GM18867 (cell line): ENCODE data around the gene FAM83E.

Experiments used
- ATAC-seq: cut with Tn5 transposase; IDR thresholded peaks from one replicate; pipeline ENCODE4 v1.9.1; 2021; ENCODE audit warnings: mild to moderate bottlenecking, moderate library complexity; ENCODE audit not compliant: unreplicated experiment

Gene FAM83E

DNA sequence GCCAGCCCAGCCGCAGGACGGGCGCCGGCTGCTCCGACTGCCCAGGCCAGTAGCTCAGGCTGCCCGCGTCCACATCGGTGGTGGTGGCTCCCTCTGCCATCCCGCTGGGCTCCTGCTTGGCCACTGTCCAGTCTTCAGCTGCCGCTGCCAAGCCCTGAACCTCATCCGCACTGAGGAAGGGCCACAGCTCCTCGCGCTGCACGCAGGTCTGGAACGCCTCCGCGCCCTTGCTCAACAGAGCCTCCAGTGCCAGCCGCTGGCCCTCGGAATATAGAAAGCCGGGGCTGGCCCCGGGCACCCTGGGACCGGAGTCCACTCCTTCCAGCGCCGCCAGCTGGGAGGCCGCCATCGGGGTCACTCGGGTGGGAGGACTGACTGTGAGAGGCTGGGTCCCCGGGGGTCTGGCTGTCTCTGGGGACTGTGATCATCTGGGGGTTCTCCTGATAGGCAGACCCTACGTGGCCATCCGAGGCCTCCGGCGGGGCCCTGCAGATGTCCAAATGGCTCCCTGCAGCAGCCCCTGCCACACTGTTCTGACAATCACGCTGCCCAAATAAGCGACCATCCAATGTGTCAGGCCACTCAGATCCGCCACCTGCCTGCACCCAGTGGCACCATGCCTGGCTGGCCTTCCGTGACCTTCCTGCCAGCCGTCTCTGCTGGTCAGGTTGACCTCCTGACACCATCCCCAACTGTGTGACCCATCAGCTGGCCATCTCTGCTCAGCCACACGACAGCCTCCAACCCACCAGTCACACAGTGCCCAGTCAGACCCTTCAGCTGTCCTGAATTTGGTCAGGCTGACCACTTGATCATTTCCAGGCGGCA, 1.6 kb downstream of the FAM83E start:
- no peak for ATAC-seq

DNA sequence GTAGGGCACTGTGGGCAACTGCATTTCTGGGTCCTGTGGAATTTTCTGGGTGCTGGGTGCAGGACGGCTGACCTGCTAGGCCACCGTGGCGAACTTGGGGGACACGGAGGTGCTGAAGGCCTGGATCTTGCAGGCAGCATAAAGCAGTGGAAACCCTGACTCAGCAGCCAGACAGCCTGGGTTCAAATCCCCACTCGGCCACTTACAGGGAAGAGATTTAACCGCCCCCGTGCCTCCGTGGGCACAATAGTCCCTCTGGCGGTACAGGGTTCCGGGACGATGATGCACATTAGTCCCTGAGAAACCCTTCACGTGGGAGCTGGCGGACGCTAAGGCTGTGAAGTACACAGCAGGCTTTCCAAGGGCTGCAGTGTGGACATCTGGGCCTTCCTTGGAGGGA, 3.0 kb downstream of the FAM83E start:
- ATAC-seq = no peak

DNA sequence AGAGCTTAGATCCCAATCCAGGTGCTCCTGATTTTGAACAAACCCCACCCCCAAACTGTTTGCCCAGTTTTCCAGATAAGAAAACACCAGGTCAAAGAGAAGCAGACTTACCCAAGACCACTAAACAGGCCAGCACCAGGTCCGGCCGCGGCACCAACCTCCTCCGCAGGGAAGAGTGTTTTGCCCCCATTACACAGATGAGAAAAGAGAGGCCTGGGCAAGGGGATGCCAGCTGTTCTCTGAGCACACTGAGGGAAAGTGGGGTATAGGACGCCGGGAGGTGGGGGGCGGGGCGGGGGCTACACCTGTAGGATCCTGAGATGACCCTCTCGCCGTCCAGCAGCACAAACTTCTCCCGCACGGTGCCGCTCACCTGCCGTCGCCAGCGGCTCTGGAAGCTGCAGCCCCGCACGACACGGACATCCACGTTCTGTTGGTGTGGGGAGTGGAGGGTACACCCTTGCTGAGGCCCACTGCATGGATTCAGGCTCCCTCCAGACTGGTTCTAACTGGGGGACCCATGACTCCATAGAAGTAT, 5.2 kb downstream of the FAM83E start:
- ATAC-seq = no peak

DNA sequence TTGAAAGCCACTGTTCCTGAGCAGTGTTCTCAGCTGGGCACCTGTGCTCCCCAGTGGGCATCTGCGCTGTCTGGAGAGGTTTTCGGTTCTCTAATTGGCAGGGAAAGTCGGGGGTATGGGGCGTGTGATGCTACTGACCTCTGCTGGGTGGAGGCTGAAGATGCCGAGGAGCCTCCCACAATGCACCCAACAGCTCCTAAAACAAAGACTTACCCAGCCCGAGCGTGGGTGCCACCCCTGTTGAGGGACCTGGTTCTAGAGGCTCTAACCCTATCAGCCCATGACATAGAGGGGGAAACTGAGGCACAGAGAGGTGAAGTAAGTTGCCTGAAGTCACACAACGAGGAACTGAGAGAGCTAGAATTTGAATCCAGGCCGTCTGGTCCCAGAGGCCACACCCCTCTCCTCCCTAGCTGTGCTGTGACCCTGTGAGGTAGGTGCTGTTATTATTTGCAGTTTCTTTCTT, 6.0 kb downstream of the FAM83E start:
- peak; percentile 60 for ATAC-seq

DNA sequence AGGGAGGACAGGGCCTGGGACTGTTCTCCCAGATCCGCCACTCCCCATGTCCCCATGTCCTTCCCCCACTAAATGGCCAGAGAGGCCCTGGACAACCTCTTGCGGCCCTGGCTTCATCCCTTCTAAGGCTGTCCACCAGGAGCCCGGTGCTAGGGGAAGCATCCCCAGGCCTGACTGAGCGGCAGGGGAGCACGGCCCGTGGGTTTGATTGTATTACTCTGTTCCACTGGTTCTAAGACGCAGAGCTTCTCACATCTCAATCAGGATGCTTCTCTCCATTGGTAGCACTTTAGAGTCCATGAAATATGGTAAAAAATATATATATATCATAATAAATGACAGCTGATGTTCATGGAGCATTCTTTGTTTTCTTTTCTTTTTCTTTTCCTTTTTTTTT, 7.5 kb downstream of the FAM83E start:
- ATAC-seq = no peak

DNA sequence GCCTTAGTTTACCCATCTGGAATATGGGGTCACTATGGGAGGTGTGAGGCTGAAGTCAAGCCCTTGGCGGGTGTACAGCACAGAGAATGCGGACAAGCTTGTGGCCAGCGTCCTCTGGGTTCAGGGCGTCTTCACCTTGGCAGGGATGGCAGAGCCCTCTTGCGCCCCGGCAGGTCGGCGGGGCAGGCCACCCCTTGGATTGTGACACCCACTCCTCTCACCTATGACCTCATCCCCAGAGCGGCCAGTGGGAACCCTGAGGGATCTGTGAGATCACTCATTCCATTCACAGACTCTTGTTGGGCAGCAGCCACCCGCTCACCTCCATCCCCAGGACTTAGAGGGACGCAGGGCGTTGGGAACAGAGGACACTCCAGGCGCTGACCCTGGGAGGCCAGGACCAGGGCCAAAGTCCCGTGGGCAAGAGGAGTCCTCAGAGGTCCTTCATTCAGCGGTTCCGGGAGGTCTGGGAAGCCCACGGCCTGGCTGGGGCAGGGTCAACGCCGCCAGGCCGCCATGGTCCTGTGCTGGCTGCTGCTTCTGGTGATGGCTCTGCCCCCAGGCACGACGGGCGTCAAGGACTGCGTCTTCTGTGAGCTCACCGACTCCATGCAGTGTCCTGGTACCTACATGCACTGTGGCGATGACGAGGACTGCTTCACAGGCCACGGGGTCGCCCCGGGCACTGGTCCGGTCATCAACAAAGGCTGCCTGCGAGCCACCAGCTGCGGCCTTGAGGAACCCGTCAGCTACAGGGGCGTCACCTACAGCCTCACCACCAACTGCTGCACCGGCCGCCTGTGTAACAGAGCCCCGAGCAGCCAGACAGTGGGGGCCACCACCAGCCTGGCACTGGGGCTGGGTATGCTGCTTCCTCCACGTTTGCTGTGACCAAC, 8.2 kb downstream of the FAM83E start, which contains the start of gene SPACA4:
SPACA4 (plus strand) TSS at position 280 of the 896 bp plus-strand sequence; CDS start at position 517, 237 bp downstream.
- ATAC-seq = no peak

DNA sequence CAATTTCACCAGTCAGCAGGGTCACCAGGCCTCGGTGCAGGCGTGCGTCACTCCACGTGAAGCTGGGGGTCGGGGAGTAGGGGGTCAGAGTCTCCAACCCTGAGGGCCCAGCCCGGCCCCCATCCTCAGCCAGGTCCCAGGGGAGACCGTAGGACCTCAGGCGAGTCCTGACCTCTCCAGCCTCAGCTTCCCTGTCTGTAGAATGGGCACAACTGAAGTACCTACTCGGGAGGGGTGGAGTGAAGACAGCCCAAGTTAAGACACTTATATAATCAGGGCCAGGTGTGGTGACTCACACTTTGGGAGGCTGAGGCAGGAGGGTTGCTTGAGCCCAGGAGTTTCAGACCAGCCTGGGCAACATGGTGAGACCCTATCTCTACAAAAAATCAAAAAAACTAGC, 11.0 kb downstream of the FAM83E start:
- no peak for ATAC-seq

DNA sequence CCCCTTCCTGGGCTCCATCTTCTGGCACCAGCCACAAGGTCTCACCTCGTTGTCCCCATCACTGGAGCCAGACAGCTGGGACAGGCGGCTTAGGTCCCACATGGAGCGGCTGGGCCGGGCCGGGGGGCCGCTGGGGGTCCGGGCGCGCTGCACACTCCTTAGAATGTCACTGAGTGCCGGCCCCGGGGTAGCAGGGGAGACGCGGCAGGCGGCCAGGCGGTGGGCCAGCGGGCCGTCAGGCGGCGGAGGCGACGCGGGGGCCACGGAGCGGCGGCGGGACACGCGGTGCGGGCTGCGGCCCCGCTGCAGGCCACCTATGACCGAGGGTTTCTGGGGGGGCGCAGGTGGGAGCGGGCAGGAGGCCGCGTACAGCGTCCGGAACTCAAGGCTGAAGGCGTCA, 11.4 kb downstream of the FAM83E start:
- no peak for ATAC-seq

DNA sequence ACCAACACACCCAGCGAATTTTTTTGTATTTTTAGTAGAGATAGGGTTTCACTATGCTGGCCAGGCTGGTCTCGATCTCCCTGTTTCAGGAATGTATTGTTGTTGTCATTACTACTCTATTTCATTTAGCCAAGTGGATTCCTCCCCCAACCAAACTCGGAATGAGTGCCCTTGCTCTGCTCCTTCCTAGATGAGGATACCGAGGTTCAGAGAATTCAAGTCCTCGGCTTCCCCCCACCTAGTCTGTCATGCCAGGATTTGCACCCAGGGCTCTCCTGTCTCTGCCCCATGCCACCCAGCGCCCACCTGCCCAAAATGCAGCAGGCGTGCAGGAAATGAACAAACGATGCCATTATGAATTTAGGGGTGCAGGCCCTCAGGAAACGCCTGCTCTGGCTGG, 11.9 kb downstream of the FAM83E start:
- no peak for ATAC-seq

DNA sequence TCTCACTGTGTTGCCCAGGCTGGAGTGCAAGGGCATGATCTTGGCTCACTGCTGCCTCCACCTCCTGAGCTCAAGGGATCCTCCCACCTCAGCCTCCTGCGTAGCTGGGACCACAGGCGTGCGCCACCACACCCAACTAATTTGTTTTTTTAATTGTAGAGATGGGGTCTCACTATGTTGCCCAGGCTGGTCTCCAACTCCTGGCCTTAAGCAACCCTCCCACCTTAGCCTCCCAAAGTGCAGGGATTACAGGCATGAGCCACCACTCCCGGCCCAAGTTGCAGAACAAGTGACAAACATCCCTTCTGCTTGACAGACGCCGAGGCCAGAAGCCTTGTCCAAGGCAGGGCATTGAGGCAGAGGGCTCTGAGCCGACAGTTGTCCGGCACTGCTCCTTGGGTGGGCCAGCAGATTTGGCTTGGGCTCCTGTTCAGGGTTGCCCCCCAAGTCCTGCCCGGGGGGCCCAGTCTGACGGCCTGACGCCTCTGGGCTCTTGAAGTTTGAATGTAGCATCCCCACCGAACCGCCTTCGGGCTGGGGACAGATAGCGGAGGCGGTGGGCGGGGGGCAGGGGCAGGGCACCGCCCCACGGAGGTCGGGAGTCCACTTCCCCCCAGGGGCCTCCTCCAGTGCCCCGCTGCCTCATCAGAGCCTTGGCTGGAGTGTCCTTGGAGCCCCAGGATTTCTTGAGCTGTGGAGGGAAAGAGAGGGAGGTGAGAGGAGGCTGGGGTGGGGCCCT, 14.0 kb downstream of the FAM83E start:
- ATAC-seq = no peak

DNA sequence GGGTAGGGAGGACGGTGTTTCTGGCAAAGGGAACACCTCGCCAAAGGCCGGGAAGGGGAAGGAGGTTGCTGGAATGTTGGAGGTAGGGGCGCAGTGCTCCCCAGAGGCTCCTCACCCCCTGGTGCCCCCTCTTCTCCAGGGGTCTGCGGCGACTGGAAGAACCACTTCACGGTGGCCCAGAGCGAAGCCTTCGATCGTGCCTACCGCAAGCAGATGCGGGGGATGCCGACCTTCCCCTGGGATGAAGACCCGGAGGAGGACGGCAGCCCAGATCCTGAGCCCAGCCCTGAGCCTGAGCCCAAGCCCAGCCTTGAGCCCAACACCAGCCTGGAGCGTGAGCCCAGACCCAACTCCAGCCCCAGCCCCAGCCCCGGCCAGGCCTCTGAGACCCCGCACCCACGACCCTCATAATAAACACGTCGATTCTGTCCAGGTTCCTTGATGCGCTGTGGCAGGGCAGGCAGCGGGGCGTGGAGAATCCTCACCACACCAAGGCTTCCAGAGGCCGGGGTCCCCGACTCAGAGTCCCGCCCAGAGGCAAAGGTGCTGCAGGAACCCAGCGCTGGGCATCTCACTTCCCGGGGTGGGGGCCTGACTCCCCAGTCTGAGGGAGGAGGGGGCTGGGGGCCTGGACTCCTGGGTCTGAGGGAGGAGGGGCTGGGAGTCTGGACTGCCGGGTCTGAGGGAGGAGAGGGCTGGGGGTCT, 15.7 kb downstream of the FAM83E start:
- ATAC-seq = no peak

DNA sequence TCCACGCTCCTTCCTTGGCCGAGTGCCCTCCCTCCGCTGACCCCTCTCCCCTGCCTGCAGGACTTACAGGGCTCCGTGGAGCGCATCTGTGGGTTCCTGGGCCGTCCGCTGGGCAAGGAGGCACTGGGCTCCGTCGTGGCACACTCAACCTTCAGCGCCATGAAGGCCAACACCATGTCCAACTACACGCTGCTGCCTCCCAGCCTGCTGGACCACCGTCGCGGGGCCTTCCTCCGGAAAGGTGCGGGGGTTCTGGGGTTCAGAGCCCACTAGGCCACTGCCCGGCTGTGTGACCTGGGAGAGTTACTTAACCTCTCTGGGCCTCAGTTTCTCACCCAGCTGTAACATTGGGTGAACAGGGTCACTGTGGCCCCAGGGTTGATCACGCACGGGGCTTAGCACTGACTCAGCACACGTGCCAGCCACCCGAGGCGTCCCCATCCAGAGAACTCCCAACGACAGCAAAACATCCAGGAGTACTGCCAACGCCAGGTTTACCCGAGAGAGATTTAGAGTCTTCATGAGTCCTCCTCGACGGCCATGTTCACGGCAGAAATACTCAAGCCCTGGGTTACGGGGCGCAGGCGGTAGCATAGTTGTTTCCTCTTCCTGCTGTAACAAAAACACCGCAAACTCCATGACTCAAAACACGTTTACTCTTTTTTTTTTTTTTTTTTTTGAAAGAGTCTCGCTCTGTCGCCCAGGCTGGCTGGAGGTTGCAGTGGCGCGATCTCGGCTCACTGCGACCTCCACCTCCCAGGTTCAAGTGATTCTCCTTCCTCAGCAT, 18.0 kb downstream of the FAM83E start:
- no peak for ATAC-seq

DNA sequence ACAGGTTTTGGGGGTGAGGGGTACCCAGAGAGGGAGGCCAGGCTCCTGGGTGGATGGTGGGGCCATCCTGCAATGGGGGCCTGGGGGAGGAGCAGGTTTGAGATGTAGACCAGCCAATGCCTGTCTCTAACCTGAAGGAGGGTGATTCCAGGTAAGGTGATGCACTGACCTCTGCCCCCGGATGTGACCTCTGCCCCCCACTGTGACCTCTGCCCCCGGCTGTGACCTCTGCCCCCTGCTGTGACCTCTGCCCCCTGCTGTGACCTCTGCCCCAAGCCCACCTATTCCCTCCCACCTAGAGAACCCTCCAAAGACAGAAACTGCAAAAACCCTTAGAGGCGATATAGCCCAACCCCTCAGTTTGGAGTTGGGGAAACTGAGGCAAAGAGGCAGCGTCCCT, 18.6 kb downstream of the FAM83E start:
- no peak for ATAC-seq

DNA sequence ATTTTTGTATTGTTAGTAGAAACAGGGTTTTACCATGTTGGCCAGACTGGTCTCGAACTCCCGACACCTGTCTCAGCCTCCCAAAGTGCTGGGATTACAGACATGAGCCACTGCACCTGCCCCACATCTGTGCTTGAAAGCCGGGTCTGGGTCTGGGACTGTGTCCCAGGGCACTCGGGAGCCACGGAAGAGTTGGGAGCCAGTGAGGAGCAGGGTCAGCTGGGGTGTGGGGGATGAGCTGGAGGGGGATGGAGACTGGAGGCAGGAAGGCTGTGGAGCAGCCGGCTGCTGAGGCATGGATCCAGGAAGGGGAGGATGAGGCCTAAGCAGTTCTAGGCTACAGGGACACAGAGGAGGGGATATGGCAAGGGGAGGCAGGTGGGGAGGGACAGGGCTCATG, 19.0 kb downstream of the FAM83E start:
- no peak for ATAC-seq

DNA sequence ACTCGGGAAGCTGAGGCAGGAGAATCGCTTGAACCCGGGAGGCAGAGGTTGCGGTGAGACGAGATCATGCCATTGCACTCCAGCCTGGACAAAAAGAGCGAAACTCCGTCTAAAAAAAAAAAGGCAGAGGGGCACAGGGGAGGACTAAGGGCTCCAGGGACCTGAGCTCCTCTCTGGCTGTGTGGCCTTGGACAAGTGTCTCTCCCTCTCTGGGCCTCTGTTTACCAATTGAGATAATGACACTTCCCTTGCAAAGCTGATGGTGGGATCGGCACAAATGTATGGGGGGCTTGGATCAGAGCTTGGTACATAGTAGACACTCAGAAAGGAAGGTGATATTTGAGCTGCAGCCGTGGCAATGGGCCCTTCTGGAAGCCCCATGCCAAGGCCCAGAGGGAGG, 19.7 kb downstream of the FAM83E start:
- ATAC-seq = no peak

DNA sequence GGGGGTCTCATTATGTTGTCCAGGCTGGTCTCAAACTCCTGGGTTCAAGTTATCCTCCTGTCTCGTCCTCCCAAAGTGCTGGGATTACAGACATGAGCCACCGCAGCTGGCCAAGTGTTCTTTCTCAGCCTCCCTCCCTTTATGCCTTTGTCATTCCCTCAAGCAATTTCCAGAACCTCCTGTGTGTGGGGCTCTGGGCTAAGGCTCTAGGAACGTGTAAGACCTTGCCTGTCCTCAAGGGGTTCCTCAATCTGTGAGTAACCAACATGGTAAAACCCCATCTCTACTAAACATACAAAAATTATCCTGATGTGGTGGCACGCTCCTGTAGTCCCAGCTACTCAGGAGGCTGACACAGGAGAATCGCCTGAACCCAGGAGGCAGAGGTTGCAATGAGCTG, 23.9 kb downstream of the FAM83E start:
- ATAC-seq = no peak

DNA sequence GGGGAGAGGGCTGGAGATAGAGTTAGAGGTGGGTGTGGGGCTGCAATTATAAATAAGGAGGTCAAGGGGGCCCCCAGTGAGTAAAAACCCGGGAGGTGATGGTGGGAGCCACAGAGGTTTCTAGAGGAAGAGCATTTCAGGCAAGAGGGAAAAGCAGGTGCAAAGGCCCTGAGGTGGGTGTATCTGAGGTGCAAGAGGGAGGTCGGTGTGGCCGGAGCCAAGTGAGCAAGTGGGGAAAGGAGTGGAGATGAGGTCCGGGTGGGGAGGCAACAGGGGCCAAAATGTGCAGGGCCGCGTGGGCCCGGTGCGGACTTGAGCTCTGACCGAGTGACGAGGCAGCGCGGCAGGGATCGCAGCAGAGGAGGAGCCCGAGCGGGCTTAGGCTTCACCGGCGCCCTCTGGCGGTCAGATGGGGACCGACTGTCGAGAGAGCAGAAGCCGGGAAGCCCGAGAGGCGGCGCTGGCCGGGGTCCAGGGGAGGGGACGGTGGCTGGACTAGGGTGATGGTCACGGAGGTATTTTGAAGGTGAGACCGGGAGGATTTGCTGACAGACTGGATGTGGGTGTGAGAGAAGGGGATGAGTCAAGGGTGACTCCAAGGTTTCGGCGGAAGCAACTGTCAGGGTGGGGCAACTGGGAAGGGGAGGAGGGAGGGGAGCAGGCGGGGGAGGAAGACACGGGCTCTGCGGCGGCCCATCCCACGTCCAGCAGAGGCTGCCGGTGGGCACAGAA, 26.0 kb downstream of the FAM83E start:
- no peak for ATAC-seq

DNA sequence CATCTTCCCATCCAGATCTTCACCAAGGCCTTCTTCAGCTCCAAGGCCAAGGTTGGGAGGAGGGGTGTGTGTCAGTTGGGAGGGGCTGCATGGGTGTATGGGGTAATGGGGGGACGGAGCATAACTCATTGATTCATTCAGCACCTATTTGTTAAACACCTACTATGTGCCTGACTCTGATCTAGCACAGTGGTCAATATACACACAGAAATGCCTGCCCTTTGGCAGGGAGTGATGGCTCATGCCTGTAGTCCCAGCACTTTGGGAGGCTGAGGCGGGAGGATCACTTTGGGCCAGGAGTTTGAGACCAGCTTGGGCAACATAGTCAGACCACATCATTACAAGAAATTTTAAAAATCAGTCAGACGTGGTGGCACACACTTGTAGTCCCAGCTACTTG, 27.5 kb downstream of the FAM83E start:
- ATAC-seq = no peak

DNA sequence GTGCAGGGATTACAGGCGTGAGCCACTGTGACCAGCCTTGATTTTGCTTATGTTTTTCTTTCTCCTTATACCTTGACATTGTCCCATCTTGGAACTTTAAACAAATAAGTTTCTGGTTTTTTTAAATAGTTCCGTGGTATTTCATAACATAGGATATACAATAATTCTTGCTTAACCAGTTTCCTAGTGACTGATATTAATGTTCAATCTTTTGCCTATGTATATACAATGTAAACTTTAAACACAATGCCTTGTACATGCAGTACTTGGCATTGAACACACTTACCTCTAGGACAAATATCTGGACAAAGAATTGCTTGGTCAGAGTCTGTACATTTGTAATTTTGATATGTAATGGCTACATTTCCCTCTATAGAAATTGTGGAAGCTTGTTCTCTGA, 32.7 kb downstream of the FAM83E start:
- no peak for ATAC-seq
